Activated B cell treated with CpG ODN at 0.5 μM for 24 hours (primary cell): Measurements from ENCODE around the gene KRTAP10-5. TPM values are rescaled to one million over a fixed set of nuclear protein-coding genes. Genes with fewer than 3 reads are reported as not detected.

ENCODE experiments used
- ATAC-seq: fragments of 200-7000 bp; cut with Tn5 transposase; one replicate; pipeline ENCODE4 v1.10.0; 2021; ENCODE audit warnings: low read depth, mild to moderate bottlenecking, moderate library complexity
- CTCF ChIA-PET: fragments of 350-600 bp; sonication (Branson Sonifier 250); formaldehyde crosslinking; loops from one replicate; lab custom pipeline; 2021; ENCODE audit warnings: antibody characterized with exemption; lab: Charles Lee
- POLR2A ChIA-PET: fragments of 350-600 bp; sonication (Branson Sonifier 250); formaldehyde crosslinking; loops from one replicate; lab custom pipeline; 2021; ENCODE audit warnings: antibody characterized with exemption; lab: Charles Lee
- DNase-seq: peaks from one replicate; pipeline ENCODE4 v3.0.0; 2022
- H3K27ac Mint-ChIP-seq: one replicate; pipeline ENCODE4 v1.8.0; 2020; ENCODE audit warnings: mixed read lengths
- H3K27me3 Mint-ChIP-seq: one replicate; pipeline ENCODE4 v1.8.0; 2021; ENCODE audit warnings: mixed read lengths
- H3K36me3 Mint-ChIP-seq: one replicate; pipeline ENCODE4 v1.8.0; 2021; ENCODE audit warnings: low read depth, mixed read lengths
- H3K4me1 Mint-ChIP-seq: one replicate; pipeline ENCODE4 v1.8.0; 2021; ENCODE audit warnings: mixed read lengths
- H3K4me3 Mint-ChIP-seq: one replicate; pipeline ENCODE4 v1.8.0; 2020; ENCODE audit warnings: mild to moderate bottlenecking, mixed read lengths
- H3K9me3 Mint-ChIP-seq: one replicate; pipeline ENCODE4 v1.8.0; 2020; ENCODE audit warnings: mixed read lengths
- CTCF ChIP-seq: fragments of 200-600 bp; IDR thresholded peaks from one replicate; pipeline ENCODE4 v1.8.0; 2022; ENCODE audit warnings: antibody characterized with exemption, mild to moderate bottlenecking
- intact Hi-C: fragments of 100-400 bp; cut with micrococcal nuclease; formaldehyde crosslinking; loops from one replicate; pipeline ENCODE4 v1.15.1; 2024
- total RNA-seq: library from RNA; stranded (reverse); gene quantifications from 2 replicates; pipeline ENCODE4 v1.2.3, GENCODE V29; 2022

Gene KRTAP10-5
- total RNA-seq, 1 donor from 2014 or later: not detected

- no peak for TF ChIP-seq CTCF
- Mint-ChIP-seq H3K4me1 (no peaks in the 10 kb centered on the region), H3K36me3 (no peaks in the 10 kb centered on the region), H3K9me3 (peaks cover 28% of the 10 kb centered on the region), H3K27ac (no peak overlapping the region), H3K27me3 (peaks cover 13% of the 10 kb centered on the region), H3K4me3 (no peak overlapping the region)
- POLR2A ChIA-PET: no interaction called here
- CTCF ChIA-PET: no interaction called here
- intact Hi-C loops: no loop called here
- no peak for ATAC-seq
- no peak for DNase-seq
Measured at GRCh38 chr21:44609193-44609592, 28.8 kb upstream of the KRTAP10-5 start.

DNA sequence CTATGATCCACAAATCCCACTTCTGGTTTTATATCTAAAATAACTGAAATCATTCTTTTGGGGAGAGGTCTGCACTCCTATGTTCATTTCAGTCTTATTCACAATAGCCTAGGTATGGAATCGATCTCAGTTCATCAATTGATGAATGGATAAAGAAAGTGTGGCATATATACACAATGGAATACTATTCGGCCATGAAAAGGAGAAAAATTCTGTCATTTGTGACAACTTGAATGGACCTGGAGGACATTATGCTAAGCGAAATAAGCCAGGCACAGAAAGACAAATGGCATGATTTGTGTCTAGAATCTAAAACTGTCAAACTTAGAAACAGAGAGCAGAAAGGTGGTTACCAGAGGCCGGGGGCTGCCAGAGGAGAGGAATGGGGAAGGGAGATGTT lies 26.1 kb upstream of the KRTAP10-5 start:
- intact Hi-C loops: no loop called here

GRCh38 chr21:44603911-44604310 lies 23.5 kb upstream of the KRTAP10-5 start:
- ATAC-seq (no peak), DNase-seq (no peak)
- ChIA-PET CTCF (no interaction called here), POLR2A (no interaction called here)
- H3K4me1 Mint-ChIP-seq: no peaks in the 10 kb centered on the region
- no peak for TF ChIP-seq CTCF
- H3K27ac Mint-ChIP-seq: no peak overlapping the region
- no peak overlapping the region for H3K4me3 Mint-ChIP-seq
- H3K36me3 Mint-ChIP-seq: no peaks in the 10 kb centered on the region
- H3K9me3 Mint-ChIP-seq: peaks cover 12% of the 10 kb centered on the region
- intact Hi-C loops: no loop called here
- peaks cover 27% of the 10 kb centered on the region for H3K27me3 Mint-ChIP-seq

More for the DNA sequence above, 26.1 kb upstream of the KRTAP10-5 start:
- Mint-ChIP-seq H3K4me1 (no peaks in the 10 kb centered on the region), H3K27ac (no peak overlapping the region), H3K4me3 (no peak overlapping the region), H3K36me3 (no peaks in the 10 kb centered on the region), H3K27me3 (peaks cover 18% of the 10 kb centered on the region), H3K9me3 (peaks cover 28% of the 10 kb centered on the region)
- ATAC-seq (no peak), DNase-seq (no peak)
- POLR2A ChIA-PET: no interaction called here
- TF ChIP-seq CTCF: no peak
- CTCF ChIA-PET: no interaction called here

DNA sequence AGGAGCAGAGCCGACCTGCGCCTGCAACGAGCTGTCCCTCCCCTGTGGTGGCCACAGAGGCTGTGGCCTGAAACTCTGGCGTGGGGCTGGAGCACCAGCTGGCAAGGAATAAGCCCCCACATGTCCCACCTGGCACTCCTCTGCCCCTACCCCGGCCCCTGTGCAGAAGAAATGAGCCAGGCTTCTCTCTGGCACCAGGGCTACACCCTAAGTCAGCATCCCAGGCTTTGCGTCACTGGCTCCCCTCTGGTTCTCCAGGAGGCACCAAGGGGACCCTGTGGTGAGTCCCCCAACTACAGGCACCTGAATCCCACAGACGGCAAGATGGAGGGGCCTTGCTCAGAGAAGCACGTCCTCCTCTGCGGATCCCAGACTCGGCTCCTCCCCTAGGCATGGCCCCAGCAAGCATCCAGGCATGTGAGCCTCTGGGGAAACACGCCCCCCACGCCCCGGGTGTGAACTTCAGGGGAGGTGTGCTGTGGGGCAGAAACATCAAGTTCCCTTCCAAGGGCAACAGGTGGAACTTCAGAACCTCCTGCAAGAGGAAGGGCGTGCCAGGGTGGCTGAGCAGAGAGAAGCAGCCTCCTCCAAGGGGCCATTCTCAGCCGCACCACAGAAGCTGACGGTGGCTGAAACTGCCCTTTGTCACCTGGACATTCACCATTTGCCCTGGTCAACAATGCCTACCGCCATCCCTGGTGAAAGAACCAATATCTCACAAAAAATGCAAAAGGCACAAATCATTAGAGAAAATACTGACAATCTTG lies 22.9 kb upstream of the KRTAP10-5 start:
- no peaks in the 10 kb centered on the region for H3K36me3 Mint-ChIP-seq
- H3K27ac Mint-ChIP-seq: no peak overlapping the region
- CTCF ChIA-PET: no interaction called here
- ATAC-seq (no peak), DNase-seq (no peak)
- intact Hi-C loops: no loop called here
- POLR2A ChIA-PET: no interaction called here
- no peaks in the 10 kb centered on the region for H3K4me1 Mint-ChIP-seq
- H3K27me3 Mint-ChIP-seq: peaks cover 27% of the 10 kb centered on the region
- no peak for TF ChIP-seq CTCF
- no peak overlapping the region for H3K4me3 Mint-ChIP-seq
- peaks cover 15% of the 10 kb centered on the region for H3K9me3 Mint-ChIP-seq

DNA sequence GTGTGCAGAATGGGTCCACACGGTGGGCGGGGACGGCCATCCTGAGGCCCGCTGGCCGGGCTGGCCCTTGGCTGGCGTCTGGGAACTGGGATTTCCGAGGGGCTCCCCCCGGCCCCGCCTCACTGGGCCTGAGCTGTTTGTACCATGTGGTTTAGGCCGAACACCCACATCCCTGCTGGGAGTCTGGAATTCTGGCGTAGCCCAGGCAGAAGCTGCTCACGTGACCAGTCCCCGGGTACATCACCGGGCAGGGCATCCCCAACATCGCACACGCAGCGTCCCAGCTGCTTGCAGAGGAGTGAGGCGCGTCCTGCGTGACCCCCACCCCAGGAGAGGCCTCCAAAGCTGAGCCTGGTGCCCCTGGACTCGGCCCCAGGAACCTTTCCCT lies 22.1 kb upstream of the KRTAP10-5 start:
- no peak for DNase-seq
- TF ChIP-seq CTCF: no peak
- Mint-ChIP-seq H3K27me3 (peaks cover 30% of the 10 kb centered on the region), H3K4me3 (no peak overlapping the region), H3K4me1 (no peaks in the 10 kb centered on the region), H3K36me3 (no peaks in the 10 kb centered on the region), H3K9me3 (peaks cover 15% of the 10 kb centered on the region), H3K27ac (no peak overlapping the region)
- intact Hi-C loops: no loop called here
- ATAC-seq: no peak
- CTCF ChIA-PET: no interaction called here
- POLR2A ChIA-PET: no interaction called here
